ENCODE measurements around the gene DUS3L. TPM values are rescaled to one million over a fixed set of nuclear protein-coding genes. Genes with fewer than 3 reads are reported as not detected.
"Not testable (repeated sequence)": the region's sequence is repeated elsewhere in the genome, so short reads cannot be mapped to it uniquely, and the experiment has no call there.

DUS3L gene
- total RNA-seq, 6 donors from 2014 or later: 31.4 to 88.0 (median 43.1) TPM

DNA sequence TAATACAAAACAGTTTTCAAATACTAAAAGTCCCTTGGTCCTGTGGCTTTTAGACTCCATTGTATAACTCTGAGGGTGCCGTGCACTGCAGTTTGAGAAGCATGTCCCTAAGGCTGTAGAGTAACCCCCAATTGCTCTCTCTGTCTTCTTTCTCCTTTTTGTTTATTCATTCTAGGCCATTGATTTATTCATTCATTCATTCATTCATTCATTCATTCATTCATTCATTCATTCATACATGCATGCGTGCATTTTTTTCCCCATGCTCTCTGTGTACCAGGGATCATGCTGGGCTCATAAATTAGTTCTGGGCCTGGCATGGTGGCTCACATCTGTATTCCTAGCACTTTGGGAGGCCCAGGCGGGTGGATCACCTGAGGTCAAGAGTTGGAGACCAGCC is 25.7 kb downstream of the DUS3L start:
- no peaks in the 10 kb centered on the region for H3K36me3 ChIP-seq
- ATAC-seq (ENCODE audit: low FRiP score in 2 of 2): no peak
- no peaks in the 10 kb centered on the region for H3K4me1 ChIP-seq
- H3K27me3 ChIP-seq: no peaks in the 10 kb centered on the region
- 89 to 97% methylated on average over 3 of the region's 3 CpGs for WGBS, 2 donors
- DNase-seq: no peak
- H3K4me3 ChIP-seq: no peak overlapping the region
- H3K27ac ChIP-seq: no peak overlapping the region
- no peak for TF ChIP-seq EP300 (IDR thresholded peaks at IDR 0.05)
- no peak for TF ChIP-seq POLR2A (IDR thresholded peaks at IDR 0.05)
- no peak for TF ChIP-seq POLR2AphosphoS5 (IDR thresholded peaks at IDR 0.05)
- TF ChIP-seq, protein P1, sequence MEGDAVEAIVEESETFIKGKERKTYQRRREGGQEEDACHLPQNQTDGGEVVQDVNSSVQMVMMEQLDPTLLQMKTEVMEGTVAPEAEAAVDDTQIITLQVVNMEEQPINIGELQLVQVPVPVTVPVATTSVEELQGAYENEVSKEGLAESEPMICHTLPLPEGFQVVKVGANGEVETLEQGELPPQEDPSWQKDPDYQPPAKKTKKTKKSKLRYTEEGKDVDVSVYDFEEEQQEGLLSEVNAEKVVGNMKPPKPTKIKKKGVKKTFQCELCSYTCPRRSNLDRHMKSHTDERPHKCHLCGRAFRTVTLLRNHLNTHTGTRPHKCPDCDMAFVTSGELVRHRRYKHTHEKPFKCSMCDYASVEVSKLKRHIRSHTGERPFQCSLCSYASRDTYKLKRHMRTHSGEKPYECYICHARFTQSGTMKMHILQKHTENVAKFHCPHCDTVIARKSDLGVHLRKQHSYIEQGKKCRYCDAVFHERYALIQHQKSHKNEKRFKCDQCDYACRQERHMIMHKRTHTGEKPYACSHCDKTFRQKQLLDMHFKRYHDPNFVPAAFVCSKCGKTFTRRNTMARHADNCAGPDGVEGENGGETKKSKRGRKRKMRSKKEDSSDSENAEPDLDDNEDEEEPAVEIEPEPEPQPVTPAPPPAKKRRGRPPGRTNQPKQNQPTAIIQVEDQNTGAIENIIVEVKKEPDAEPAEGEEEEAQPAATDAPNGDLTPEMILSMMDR (IDR thresholded peaks at IDR 0.05): no peak
- H3K9me3 ChIP-seq: no peaks in the 10 kb centered on the region

DNA sequence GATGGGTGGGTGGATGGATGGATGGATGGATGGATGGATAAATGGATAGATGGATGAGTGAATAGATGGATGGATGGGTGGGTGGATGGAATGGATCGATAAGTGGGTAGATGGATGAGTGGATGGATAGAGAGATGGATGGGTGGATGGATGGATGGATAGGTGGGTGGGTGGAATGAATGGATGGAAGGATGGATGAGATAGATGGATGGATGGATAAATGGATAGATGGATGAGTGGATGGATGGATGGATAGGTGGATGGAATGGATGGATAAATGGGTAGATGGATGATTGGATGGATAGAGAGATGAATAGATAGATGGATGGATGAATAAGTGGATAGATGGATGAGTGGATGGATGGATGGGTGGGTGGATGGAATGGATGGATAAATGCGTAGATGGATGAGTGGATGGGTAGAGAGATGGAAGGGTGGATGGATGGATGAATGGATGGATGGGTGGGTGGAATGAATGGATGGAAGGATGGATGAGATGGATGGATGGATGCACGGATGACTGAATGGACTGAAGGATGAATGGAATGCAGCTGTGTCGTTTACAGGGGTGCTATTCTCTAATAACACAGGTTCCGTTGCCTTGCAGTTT is 28.2 kb downstream of the DUS3L start:
- no peak for DNase-seq
- H3K27ac ChIP-seq: no peak overlapping the region
- H3K4me1 ChIP-seq: no peaks in the 10 kb centered on the region
- no peak for ATAC-seq (ENCODE audit: low FRiP score in 2 of 2)
- H3K36me3 ChIP-seq: no peaks in the 10 kb centered on the region
- no peaks in the 10 kb centered on the region for H3K9me3 ChIP-seq
- WGBS, 2 donors: 90 to 91% methylated on average over 5 of the region's 5 CpGs
- no peak for TF ChIP-seq POLR2AphosphoS5 (IDR thresholded peaks at IDR 0.05)
- TF ChIP-seq, protein P1 (IDR thresholded peaks at IDR 0.05): no peak
- no peak for TF ChIP-seq POLR2A (IDR thresholded peaks at IDR 0.05)
- TF ChIP-seq EP300 (IDR thresholded peaks at IDR 0.05): no peak
- no peaks in the 10 kb centered on the region for H3K27me3 ChIP-seq
- no peak overlapping the region for H3K4me3 ChIP-seq

DNA sequence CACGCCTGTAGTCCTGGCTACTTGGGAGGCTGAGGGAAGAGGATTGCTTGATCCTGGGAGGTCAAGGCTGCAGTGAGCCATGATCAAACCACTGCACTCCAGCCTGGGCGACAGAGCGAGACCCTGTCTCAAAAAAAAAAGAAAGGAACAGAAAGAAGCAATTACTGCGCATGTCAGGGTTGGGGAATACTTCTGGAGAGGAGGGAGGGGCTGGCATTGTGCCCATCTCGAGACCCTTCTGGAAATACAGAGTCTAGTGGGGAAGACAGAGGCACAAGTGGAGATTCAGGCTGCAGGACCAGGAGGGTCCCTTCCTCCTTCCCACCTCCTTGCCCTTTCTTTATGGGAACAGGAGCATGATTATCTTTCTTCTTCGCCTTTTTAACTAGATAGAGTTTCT is 37.2 kb downstream of the DUS3L start:
- Histone ChIP-seq H3K4me3 (no peak overlapping the region), H3K27ac (no peak overlapping the region), H3K36me3 (no peaks in the 10 kb centered on the region), H3K4me1 (no peaks in the 10 kb centered on the region), H3K27me3 (no peaks in the 10 kb centered on the region), H3K9me3 (no peaks in the 10 kb centered on the region)
- TF ChIP-seq EP300 (IDR thresholded peaks at IDR 0.05): no peak
- TF ChIP-seq POLR2A (IDR thresholded peaks at IDR 0.05): no peak
- no peak for TF ChIP-seq POLR2AphosphoS5 (IDR thresholded peaks at IDR 0.05)
- TF ChIP-seq, protein P1 (IDR thresholded peaks at IDR 0.05): no peak
- 72 to 74% methylated on average over 6 of the region's 6 CpGs for WGBS, 2 donors
- DNase-seq (no peak), ATAC-seq (ENCODE audit: low FRiP score in 2 of 2) (no peak)

DNA sequence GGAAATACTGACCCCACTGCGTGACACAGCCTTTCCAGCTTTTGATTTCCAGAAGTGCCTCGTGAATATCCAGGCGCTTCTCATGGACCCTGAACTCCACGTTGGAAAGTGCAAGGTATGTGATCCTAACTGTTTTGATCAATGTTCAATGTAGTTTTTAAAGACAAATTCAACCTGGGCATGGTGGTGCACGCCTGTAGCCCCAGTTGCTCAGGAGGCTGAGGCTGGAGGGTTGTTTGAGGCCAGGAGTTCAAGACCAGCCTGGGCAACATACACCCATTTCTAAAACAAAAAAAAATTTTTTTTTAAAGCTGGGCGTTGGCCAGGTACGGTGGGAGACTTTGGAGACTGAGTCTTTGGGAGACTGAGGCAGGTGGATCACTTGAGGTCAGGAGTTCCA is 39.3 kb downstream of the DUS3L start:
- H3K36me3 ChIP-seq: no peaks in the 10 kb centered on the region
- no peaks in the 10 kb centered on the region for H3K4me1 ChIP-seq
- WGBS, 2 donors: 80 to 81% methylated on average over 7 of the region's 7 CpGs
- TF ChIP-seq EP300 (IDR thresholded peaks at IDR 0.05) (no peak), POLR2AphosphoS5 (IDR thresholded peaks at IDR 0.05) (no peak), POLR2A (IDR thresholded peaks at IDR 0.05) (no peak)
- TF ChIP-seq, protein P1 (IDR thresholded peaks at IDR 0.05): no peak
- H3K27ac ChIP-seq: no peak overlapping the region
- ATAC-seq (ENCODE audit: low FRiP score in 2 of 2) (no peak), DNase-seq (no peak)
- H3K4me3 ChIP-seq: no peak overlapping the region
- H3K9me3 ChIP-seq: no peaks in the 10 kb centered on the region
- no peaks in the 10 kb centered on the region for H3K27me3 ChIP-seq

DNA sequence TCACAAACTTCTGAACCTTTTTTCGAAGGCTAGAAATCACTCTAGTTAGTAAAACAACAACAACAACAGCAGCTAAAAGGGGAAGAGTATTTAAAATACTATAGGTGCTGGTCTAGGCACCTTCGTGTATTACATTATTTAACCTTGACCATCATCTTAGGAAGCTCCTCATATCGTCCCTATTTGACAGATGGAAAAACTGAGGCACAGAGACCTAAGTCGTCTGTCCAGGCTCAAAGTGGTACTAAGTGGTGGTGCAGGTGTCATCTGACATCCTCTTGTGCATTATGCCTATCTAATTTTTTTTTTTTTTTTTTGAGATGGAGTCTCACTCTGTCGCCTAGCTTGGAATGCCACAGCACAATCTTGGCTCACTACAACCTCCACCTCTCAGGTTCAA is 41.5 kb downstream of the DUS3L start:
- no peaks in the 10 kb centered on the region for H3K4me1 ChIP-seq
- H3K36me3 ChIP-seq: no peaks in the 10 kb centered on the region
- H3K27ac ChIP-seq: no peak overlapping the region
- no peaks in the 10 kb centered on the region for H3K27me3 ChIP-seq
- ATAC-seq (ENCODE audit: low FRiP score in 2 of 2) (no peak), DNase-seq (no peak)
- TF ChIP-seq POLR2AphosphoS5 (IDR thresholded peaks at IDR 0.05): no peak
- TF ChIP-seq, protein P1 (IDR thresholded peaks at IDR 0.05): no peak
- TF ChIP-seq POLR2A (IDR thresholded peaks at IDR 0.05): no peak
- no peak for TF ChIP-seq EP300 (IDR thresholded peaks at IDR 0.05)
- WGBS, 2 donors: 87 to 88% methylated on average over 5 of the region's 5 CpGs
- no peaks in the 10 kb centered on the region for H3K9me3 ChIP-seq
- H3K4me3 ChIP-seq: no peak overlapping the region

DNA sequence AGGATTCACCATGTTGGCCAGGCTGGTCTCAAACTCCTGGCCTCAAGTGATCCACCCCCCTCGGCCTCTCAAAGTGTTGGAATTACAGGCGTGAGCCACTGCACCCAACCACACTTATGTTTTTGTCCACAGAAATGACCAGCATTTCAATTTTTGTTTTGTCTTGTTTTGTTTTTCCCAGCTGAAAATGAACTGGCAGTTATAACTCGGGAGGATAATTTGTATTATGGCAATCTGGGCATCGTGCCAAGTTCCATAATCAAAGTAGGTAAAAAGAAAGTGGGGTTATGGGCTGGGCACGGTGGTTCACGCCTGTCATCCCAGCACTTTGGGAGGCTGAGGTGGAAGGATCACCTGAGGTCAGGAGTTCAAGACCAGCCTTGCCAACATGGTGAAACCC is 42.0 kb downstream of the DUS3L start:
- H3K27me3 ChIP-seq; H3K4me1 ChIP-seq; H3K4me3 ChIP-seq; H3K9me3 ChIP-seq; ATAC-seq (ENCODE audit: low FRiP score in 2 of 2); H3K27ac ChIP-seq; H3K36me3 ChIP-seq; DNase-seq: not testable (repeated sequence)
- WGBS, 2 donors: 33 to 36% methylated on average over 6 of the region's 6 CpGs

DNA sequence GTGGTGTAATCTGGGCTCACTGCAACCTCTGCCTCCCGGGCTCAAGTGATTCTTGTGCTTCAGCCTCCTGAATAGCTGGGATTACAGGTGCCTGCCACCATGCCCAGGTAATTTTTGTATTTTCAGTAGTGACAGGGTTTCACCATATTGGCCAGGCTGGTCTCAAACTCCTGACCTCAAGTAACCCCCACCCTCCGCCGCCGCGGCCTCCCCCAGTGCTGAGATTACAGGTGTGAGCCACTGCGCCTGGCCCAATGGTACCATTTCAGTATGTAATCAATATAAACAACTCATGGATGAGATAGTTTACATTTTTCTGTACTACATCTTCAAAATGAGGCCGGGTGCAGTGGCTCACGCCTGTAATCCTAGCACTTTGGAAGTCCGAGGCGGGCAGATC is 46.0 kb downstream of the DUS3L start:
- not testable (repeated sequence) for H3K4me3 ChIP-seq; H3K36me3 ChIP-seq; H3K27me3 ChIP-seq; H3K4me1 ChIP-seq; ATAC-seq (ENCODE audit: low FRiP score in 2 of 2); H3K27ac ChIP-seq; H3K9me3 ChIP-seq
- 85 to 87% methylated on average over 9 of the region's 10 CpGs for WGBS, 2 donors
- DNase-seq: peak in 1 of 2 donors; percentile 67
